ENCODE measurements around the gene MYO1H. TPM values are rescaled to one million over a fixed set of nuclear protein-coding genes. Genes with fewer than 3 reads are reported as not detected.

Gene MYO1H
- total and polyA plus RNA-seq, 2 experiments from 2014 or later, result not detected

DNA sequence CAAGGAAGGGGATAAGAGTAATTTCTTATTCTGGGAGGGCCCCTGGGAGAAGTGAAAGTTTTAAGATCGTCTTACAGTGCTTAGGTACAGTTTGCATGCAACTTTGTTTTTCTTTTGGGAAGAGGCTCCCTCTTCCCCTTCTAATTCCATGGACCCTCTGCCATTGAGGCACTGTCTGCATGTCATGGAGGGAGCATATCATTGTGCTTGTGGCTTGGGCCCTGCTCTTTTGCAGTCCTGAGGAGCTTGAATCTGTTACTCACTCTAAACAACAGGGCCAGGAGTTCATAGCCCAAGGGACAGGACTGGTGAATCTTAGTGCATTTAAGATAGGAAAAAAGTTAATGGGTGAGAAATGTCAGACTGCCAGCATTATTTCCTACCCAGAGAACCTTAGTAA, 132.1 kb downstream of the MYO1H start (continued):
- TF ChIP-seq, protein P1, sequence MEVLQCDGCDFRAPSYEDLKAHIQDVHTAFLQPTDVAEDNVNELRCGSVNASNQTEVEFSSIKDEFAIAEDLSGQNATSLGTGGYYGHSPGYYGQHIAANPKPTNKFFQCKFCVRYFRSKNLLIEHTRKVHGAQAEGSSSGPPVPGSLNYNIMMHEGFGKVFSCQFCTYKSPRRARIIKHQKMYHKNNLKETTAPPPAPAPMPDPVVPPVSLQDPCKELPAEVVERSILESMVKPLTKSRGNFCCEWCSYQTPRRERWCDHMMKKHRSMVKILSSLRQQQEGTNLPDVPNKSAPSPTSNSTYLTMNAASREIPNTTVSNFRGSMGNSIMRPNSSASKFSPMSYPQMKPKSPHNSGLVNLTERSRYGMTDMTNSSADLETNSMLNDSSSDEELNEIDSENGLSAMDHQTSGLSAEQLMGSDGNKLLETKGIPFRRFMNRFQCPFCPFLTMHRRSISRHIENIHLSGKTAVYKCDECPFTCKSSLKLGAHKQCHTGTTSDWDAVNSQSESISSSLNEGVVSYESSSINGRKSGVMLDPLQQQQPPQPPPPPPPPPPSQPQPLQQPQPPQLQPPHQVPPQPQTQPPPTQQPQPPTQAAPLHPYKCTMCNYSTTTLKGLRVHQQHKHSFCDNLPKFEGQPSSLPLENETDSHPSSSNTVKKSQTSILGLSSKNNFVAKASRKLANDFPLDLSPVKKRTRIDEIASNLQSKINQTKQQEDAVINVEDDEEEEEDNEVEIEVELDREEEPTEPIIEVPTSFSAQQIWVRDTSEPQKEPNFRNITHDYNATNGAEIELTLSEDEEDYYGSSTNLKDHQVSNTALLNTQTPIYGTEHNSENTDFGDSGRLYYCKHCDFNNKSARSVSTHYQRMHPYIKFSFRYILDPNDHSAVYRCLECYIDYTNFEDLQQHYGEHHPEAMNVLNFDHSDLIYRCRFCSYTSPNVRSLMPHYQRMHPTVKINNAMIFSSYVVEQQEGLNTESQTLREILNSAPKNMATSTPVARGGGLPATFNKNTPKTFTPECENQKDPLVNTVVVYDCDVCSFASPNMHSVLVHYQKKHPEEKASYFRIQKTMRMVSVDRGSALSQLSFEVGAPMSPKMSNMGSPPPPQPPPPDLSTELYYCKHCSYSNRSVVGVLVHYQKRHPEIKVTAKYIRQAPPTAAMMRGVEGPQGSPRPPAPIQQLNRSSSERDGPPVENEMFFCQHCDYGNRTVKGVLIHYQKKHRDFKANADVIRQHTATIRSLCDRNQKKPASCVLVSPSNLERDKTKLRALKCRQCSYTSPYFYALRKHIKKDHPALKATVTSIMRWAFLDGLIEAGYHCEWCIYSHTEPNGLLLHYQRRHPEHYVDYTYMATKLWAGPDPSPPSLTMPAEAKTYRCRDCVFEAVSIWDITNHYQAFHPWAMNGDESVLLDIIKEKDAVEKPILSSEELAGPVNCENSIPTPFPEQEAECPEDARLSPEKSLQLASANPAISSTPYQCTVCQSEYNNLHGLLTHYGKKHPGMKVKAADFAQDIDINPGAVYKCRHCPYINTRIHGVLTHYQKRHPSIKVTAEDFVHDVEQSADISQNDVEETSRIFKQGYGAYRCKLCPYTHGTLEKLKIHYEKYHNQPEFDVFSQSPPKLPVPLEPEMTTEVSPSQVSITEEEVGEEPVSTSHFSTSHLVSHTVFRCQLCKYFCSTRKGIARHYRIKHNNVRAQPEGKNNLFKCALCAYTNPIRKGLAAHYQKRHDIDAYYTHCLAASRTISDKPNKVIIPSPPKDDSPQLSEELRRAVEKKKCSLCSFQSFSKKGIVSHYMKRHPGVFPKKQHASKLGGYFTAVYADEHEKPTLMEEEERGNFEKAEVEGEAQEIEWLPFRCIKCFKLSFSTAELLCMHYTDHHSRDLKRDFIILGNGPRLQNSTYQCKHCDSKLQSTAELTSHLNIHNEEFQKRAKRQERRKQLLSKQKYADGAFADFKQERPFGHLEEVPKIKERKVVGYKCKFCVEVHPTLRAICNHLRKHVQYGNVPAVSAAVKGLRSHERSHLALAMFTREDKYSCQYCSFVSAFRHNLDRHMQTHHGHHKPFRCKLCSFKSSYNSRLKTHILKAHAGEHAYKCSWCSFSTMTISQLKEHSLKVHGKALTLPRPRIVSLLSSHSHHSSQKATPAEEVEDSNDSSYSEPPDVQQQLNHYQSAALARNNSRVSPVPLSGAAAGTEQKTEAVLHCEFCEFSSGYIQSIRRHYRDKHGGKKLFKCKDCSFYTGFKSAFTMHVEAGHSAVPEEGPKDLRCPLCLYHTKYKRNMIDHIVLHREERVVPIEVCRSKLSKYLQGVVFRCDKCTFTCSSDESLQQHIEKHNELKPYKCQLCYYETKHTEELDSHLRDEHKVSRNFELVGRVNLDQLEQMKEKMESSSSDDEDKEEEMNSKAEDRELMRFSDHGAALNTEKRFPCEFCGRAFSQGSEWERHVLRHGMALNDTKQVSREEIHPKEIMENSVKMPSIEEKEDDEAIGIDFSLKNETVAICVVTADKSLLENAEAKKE (CRISPR knock-in tag; IDR thresholded peaks at IDR 0.05), result no peak

DNA sequence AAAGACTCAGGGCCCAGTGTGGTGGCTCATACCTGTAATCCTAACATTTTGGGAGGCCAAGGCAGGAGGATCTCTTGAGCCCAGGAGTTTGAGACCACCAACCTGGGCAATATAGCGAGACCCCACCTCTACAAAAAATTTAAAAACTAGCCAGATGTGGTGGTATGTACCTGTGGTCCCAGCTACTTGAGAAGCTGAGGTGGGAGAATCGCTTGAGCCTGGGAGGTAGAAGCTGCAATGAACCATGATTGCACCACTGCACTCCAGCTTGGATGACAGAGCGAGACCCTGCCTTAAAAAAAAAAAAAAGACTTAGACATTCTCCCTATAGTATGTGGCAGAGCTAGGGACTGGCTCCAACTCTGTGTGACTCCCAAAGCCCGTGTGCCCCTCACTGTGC, 132.7 kb downstream of the MYO1H start:
- DNase-seq (ENCODE audit: low spot score) (no peak), ATAC-seq (no peak)
- Histone ChIP-seq H4K20me1 (replicated peaks; ENCODE audit: insufficient read depth) (peaks cover 9% of the 10 kb centered on the region), H3K27me3 (ENCODE audit: insufficient read depth) (no peaks in the 10 kb centered on the region), H3K4me3 (no peak overlapping the region), H3K4me1 (ENCODE audit: insufficient read depth) (peaks cover 15% of the 10 kb centered on the region), H3K79me2 (replicated peaks; ENCODE audit: insufficient read depth) (peaks cover 43% of the 10 kb centered on the region), H3K9me2 (ENCODE audit: insufficient read depth) (no peaks in the 10 kb centered on the region), H3K4me2 (no peak overlapping the region), H3F3A (replicated peaks; ENCODE audit: low read depth) (no peaks in the 10 kb centered on the region), H3K36me3 (ENCODE audit: insufficient read depth) (peaks cover 12% of the 10 kb centered on the region; the same call in 1 of the 2 replicates), H2AFZ (no peak overlapping the region), H3K27ac (ENCODE audit: low read depth) (no peak overlapping the region)
- Mint-ChIP-seq H3K4me3 (no peak overlapping the region), H3K4me1 (peaks cover 10% of the 10 kb centered on the region), H3K36me3 (ENCODE audit: low read depth) (peaks cover 12% of the 10 kb centered on the region), H3K27me3 (ENCODE audit: insufficient read depth, low read depth, poor library complexity) (peaks cover 3% of the 10 kb centered on the region), H3K9me3 (no peaks in the 10 kb centered on the region), H3K27ac (no peak overlapping the region)
- no peak for TF ChIP-seq JUNB (IDR thresholded peaks at IDR 0.05; ENCODE audit: unreplicated experiment)
- TF ChIP-seq POLR2AphosphoS5 (IDR thresholded peaks at IDR 0.05; ENCODE audit: low read depth), result no peak
- no peak for TF ChIP-seq STAT1 (IDR thresholded peaks at IDR 0.05; ENCODE audit: unreplicated experiment)
- TF ChIP-seq CREB1 (CRISPR knock-in tag; IDR thresholded peaks at IDR 0.05; ENCODE audit: low read depth), result no peak
- TF ChIP-seq EZH2phosphoT487 (IDR thresholded peaks at IDR 0.05; ENCODE audit: unreplicated experiment), result no peak
- TF ChIP-seq ZNF114 (CRISPR knock-in tag; IDR thresholded peaks at IDR 0.05), result no peak
- TF ChIP-seq, protein P2, sequence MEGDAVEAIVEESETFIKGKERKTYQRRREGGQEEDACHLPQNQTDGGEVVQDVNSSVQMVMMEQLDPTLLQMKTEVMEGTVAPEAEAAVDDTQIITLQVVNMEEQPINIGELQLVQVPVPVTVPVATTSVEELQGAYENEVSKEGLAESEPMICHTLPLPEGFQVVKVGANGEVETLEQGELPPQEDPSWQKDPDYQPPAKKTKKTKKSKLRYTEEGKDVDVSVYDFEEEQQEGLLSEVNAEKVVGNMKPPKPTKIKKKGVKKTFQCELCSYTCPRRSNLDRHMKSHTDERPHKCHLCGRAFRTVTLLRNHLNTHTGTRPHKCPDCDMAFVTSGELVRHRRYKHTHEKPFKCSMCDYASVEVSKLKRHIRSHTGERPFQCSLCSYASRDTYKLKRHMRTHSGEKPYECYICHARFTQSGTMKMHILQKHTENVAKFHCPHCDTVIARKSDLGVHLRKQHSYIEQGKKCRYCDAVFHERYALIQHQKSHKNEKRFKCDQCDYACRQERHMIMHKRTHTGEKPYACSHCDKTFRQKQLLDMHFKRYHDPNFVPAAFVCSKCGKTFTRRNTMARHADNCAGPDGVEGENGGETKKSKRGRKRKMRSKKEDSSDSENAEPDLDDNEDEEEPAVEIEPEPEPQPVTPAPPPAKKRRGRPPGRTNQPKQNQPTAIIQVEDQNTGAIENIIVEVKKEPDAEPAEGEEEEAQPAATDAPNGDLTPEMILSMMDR (conservative IDR thresholded peaks at IDR 0.05; ENCODE audit: low read depth in 2 of 2), result no peak
- no peak for TF ChIP-seq EZH2 (IDR thresholded peaks at IDR 0.05; ENCODE audit: low read depth, unreplicated experiment)
- TF ChIP-seq NANOG (IDR thresholded peaks at IDR 0.05; ENCODE audit: borderline replicate concordance), result no peak
- TF ChIP-seq, protein P3, sequence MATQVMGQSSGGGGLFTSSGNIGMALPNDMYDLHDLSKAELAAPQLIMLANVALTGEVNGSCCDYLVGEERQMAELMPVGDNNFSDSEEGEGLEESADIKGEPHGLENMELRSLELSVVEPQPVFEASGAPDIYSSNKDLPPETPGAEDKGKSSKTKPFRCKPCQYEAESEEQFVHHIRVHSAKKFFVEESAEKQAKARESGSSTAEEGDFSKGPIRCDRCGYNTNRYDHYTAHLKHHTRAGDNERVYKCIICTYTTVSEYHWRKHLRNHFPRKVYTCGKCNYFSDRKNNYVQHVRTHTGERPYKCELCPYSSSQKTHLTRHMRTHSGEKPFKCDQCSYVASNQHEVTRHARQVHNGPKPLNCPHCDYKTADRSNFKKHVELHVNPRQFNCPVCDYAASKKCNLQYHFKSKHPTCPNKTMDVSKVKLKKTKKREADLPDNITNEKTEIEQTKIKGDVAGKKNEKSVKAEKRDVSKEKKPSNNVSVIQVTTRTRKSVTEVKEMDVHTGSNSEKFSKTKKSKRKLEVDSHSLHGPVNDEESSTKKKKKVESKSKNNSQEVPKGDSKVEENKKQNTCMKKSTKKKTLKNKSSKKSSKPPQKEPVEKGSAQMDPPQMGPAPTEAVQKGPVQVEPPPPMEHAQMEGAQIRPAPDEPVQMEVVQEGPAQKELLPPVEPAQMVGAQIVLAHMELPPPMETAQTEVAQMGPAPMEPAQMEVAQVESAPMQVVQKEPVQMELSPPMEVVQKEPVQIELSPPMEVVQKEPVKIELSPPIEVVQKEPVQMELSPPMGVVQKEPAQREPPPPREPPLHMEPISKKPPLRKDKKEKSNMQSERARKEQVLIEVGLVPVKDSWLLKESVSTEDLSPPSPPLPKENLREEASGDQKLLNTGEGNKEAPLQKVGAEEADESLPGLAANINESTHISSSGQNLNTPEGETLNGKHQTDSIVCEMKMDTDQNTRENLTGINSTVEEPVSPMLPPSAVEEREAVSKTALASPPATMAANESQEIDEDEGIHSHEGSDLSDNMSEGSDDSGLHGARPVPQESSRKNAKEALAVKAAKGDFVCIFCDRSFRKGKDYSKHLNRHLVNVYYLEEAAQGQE (IDR thresholded peaks at IDR 0.05; ENCODE audit: unreplicated experiment), result no peak
- no peak for TF ChIP-seq ETS1 (IDR thresholded peaks at IDR 0.05)

All from GM23338 (cell line).